HepG2 (cell line): ENCODE measurements around the gene ATP13A5.

Experiments used
- EZH2 ChIP-seq: conservative IDR thresholded peaks from 2 replicates; pipeline ENCODE4 v1.6.1; 2012; ENCODE audit warnings: mild to moderate bottlenecking, low read depth, low read length, moderate library complexity
- FOXK2 ChIP-seq: fragments of 450-650 bp; IDR thresholded peaks from 2 replicates; pipeline ENCODE4 v1.6.1; 2016
- KAT2B ChIP-seq: fragments of 150-350 bp; IDR thresholded peaks from 2 replicates; pipeline ENCODE4 v1.6.1; 2014; ENCODE audit warnings: low read depth, low read length, borderline replicate concordance
- POGZ ChIP-seq: sonication (generic); formaldehyde crosslinking; IDR thresholded peaks from 2 replicates; pipeline ENCODE4 v1.4.0; 2020; ENCODE audit warnings: mild to moderate bottlenecking, missing genetic modification reagents
- RFX5 ChIP-seq: IDR thresholded peaks from 2 replicates; pipeline ENCODE4 v1.6.1; 2011; ENCODE audit warnings: low read depth, low read length, improper control_type of control experiment
- SALL1 ChIP-seq: sonication (generic); formaldehyde crosslinking; IDR thresholded peaks from 2 replicates; pipeline ENCODE4 v1.8.0; 2022; ENCODE audit warnings: mild to moderate bottlenecking, missing genetic modification reagents
- TF ChIP-seq, protein P1 (sequence below): sonication (generic); formaldehyde crosslinking; IDR thresholded peaks from 2 replicates; pipeline ENCODE4 v1.5.0; 2020; ENCODE audit warnings: mild to moderate bottlenecking, missing genetic modification reagents, moderate library complexity

DNA sequence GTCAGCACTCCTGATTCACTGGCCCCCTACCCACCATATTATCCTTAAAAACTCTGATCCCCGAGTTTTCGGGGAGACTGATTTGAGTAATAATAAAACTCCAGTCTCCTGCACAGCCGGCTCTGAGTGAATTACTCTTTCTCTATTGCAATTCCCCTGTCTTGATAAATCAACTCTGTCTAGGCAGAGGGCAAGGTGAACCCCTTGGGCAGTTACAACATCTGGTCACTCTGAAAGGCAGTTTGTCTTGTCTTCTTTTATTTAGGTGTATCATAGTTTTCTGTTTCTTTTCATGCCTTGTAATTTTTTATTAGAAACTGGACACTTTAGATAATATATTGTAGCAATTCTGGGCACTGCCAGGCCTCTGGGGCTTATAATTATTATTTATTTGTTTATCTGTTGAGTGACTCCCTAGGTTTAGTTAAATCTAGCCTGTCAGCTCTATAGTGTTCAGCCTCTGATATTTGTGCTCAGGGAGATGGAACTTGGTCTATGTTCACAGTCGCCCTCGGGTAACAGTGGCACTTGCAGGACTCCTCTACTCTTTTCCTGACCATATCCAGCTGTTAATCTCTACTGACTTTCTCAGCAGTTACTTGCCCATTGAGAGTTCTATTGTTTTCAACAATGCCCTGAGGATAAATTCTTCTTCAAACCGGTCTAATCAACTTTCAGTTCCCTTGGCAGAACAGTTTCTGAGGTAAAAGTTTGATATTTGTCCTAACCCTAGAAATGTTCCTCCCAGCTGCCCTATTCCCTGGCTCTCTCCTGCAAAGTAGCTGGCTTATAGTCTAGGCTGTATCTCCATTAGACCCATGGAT is 153.0 kb downstream of the ATP13A5 start:
- TF ChIP-seq KAT2B, result no peak
- no peak for TF ChIP-seq EZH2
- no peak for TF ChIP-seq RFX5
- no peak for TF ChIP-seq POGZ (CRISPR knock-in tag)
- TF ChIP-seq, protein P1, sequence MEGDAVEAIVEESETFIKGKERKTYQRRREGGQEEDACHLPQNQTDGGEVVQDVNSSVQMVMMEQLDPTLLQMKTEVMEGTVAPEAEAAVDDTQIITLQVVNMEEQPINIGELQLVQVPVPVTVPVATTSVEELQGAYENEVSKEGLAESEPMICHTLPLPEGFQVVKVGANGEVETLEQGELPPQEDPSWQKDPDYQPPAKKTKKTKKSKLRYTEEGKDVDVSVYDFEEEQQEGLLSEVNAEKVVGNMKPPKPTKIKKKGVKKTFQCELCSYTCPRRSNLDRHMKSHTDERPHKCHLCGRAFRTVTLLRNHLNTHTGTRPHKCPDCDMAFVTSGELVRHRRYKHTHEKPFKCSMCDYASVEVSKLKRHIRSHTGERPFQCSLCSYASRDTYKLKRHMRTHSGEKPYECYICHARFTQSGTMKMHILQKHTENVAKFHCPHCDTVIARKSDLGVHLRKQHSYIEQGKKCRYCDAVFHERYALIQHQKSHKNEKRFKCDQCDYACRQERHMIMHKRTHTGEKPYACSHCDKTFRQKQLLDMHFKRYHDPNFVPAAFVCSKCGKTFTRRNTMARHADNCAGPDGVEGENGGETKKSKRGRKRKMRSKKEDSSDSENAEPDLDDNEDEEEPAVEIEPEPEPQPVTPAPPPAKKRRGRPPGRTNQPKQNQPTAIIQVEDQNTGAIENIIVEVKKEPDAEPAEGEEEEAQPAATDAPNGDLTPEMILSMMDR, result no peak
- no peak for TF ChIP-seq SALL1 (CRISPR knock-in tag)
- no peak for TF ChIP-seq FOXK2
